Hematopoietic multipotent progenitor cell treated with erythropoietin and hydrocortisone succinate and interleukin-3 and kit ligand, for 4 days (in vitro differentiated cells): ENCODE data around the gene OTOP2.

Experiments used
- DNase-seq: peaks from one replicate; pipeline ENCODE4 v3.0.0-alpha.2; 2015

OTOP2 gene

GRCh38 chr17:74925242-74925641, 1.2 kb downstream of the OTOP2 start:
- no peak for DNase-seq

GRCh38 chr17:74928786-74929185, 4.7 kb downstream of the OTOP2 start:
- no peak for DNase-seq

GRCh38 chr17:74930535-74931036, 6.5 kb downstream of the OTOP2 start:
- no peak for DNase-seq

DNA sequence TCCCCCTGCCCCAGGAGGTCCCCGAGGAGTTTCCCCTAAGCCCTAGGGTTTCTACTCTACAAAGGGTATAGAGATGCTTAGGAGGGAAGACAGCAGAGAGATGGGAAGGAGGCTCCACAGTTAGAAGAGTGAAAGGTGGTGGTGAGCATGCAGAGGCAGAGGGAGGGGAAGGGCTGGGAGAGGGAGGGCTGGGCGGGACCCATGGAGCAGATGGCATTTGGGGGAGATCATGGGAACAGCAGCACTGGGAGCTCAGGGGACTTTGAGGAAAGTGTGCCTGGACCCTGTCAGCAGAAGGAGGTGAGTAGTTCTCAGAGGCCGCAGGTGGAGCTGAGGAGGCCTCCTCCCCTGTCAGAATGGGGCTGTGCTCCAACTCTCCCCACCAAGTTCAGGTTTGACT, 11.0 kb downstream of the OTOP2 start:
- DNase-seq, result no peak

DNA sequence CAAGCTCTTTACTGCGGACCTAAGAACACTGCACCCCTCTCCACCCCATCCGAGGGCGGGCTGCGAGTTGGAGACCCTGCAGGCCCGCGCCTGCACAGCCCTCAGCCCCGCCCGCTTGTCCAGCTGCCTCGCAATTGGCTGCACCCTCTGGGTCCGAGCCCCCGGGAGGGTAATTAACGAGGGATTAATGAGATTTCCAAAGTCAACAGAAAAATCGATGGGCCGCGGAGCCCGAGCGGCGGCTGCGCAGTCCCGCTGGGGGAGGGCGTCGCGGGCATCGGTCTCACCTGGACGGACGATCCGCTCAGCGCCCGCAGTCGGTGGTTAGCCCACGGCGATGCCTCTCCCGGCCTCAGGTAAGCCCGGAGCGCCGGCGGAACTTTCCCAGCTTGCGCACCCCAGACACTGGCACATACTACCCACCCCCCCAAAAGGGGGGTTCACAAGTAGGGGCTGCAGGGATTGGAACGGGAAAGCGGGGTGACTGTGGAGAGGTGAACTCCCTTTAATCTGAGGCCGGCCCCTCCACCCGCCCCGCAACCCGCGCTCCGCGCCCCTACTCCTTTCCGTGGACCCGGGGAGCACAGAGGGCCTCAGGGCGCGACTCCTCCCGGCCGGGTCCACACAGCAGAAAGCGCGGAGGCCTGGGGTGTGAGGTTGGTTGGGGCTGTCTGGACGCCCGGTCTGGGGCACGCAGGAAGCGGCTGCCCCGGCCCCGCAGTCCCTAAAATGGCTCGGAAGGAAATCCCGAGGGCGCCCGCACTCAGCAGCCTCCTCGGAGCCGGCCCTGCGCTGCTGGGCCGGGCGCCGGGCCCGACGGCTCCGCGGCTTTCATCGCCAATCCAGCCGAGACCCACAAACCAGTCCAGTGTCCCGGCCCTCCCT, 11.8 kb downstream of the OTOP2 start, which contains the start of gene OTOP3:
Gene OTOP3 (plus strand): TSS at position 314 of the 885 bp plus-strand sequence. CDS start 24 bp downstream, at position 338.
- DNase-seq, result no peak

DNA sequence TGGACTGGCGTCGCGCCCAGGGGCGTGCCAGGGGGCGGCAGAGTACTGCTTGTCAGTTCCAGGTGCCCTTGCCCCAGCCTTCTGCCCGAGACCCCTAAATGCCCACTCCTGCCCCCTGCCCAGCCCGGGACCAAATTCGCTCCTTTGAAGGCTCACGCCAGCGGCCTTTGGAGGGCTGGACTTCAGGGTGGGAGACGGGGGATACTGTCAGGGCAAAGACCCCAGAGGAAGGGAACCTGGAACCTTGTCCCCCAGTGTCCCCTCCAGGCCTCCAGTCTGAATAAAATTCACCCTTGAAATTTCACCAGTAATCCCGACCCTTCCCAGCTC, 12.4 kb downstream of the OTOP2 start:
- DNase-seq, result no peak

DNA sequence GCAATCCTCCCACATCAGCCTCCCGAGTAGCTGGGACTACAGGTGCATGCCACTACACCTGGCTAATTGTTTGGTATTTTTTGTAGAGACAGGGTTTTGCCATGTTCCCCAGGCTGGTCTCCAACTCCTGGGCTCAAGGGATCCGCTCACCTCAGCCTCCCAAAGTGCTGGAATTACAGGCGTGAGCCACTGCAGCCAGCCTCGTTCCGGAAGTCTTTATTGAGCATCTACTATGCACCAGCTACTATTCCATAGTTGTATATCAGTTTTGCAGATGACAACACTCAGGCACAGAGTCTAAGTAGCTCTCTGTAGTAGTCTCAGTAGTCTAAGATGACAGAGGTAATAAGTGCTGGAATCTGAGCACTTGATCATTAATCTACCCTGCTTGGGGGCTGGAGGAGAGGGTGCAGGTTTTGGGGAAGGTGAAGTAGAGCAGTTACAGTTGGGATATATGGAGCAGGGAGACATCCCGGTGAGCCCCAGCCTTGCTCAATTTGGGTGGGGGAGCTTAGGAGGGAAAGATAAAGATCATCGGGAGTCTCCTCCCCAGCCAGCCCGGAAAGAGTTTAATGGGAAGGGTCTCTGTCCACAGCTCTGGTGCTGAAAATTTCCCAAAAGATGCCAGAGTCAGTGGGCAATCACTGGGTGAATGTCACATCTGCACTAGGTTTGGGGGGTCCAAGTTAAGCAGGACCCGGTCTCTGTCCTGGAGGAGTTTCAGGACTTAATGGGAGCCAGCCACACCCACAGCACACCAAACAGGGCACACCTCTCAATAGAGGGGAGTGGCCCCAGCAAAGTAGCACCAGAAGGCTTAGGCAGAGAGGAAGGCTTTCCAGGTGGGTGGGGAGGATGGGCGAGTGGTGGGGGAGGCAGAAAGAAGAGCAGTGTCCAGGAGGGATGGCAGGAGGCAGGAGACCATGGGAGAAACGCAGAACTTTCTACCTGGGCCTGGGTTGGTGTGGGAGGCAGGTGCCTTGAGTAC, 13.3 kb downstream of the OTOP2 start:
- DNase-seq, result no peak

DNA sequence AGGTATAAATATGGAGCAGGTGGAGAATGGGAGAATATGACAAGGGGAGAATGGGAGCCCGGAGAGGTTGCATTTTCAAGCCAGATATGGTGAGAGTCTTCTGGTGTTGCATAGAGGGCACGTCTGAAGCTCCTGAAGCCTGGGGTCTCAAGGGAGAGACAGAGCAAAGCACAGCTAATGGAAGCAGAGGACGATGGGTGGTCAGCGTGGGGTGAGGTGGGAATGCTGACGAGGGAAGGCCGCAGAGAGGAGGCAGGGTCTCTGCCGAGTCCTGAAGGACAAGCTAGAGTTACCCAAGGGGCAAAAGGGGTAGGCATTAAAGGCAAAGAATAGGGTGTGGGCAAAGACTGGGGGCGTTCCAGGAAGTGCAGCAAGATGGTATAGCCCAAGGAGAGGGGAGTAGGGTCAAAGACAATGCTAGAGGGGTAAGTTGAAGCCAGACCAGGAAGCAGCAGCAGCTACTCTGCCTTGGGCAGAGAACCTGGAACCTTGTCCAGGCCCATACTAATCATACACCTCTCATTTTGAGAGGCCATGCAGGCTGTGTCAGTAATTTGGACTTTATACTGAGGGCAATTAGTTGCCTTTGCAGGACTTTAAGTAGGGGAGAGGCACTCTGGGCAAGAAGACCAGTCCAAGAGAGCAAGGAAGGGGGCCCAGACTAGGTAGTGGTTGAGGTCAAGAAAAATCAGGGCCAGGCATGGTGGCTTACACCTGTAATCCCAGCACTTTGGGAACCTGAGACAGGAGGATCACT, 14.3 kb downstream of the OTOP2 start:
- no peak for DNase-seq

DNA sequence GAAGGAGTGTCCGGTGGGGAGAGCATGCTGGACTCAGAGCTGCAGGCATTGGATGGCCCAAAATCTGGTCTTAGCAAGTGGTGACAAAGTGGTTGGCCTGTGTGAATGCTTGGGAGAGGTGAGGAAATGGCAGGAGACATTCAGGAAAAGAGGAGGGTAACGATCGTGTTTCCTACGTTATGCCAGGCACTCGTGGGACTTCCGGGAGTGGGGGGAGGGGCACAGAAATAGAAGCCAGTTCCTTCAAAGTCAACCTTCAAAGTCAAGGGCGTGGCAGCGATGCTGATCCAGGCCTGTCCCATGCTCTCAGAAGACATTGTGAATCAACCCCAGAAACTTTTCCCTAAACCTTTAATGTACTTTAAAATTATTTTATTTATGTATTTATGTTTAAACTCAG, 15.5 kb downstream of the OTOP2 start:
- DNase-seq, result no peak

DNA sequence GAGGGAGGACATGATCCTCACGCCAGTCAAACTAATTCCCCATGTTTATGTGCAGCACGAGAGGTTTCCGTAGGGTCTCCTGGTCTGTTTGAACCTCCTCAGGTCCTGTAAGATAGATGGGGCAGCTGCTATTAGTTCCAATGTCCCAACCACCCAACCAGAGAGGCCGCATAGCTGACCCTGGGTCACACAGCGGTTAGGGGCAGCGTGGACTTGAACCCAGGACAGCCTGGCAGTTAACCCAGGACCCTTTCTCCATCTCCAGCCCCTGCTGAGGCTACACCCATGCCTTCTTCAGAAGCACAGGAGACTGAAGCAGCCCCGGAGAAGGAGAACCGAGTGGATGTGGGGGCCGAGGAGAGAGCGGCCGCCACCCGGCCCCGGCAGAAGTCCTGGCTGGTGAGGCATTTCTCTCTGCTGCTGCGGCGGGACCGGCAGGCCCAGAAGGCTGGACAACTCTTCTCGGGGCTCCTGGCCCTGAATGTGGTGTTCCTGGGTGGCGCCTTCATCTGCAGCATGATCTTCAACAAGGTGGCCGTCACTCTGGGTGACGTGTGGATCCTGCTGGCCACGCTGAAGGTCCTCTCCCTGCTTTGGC, 17.2 kb downstream of the OTOP2 start:
- DNase-seq, result no peak

DNA sequence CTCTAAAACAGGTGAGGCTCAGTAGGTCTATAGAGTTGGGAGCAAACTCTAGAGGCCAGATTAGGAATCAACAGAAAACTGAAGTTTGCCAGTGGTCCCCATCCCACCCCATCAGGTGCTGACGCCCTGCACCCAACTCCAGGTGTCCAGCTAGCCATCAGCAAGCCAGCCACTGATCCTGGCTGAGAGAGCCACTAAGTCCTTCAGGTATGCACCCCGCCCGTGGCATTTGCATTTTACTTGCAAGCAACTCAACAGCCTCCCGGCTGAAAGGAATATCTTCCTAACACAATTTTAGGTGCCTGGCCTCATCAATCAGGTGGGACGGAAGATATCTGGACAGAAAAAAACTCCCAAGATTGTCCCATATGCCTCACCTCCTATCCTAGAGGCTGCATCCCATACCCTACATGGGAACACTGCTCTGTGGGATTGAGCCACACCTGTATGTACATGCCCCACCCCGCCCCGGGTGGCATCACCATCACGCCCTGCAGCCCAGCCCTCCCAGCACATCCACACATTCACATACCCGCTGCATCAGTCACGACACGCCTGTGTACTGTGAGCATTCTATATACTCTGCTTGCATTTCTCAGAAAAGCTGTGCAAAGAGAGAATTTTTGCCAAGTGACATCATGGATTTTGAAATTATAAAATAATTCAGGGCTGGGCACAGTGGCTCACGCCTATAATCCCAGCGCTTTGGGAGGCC, 19.9 kb downstream of the OTOP2 start:
- DNase-seq, result no peak

GRCh38 chr17:74945543-74945942, 21.5 kb downstream of the OTOP2 start:
- no peak for DNase-seq

GRCh38 chr17:74946641-74947040, 22.6 kb downstream of the OTOP2 start:
- DNase-seq, result no peak

GRCh38 chr17:74947041-74947754, 23.1 kb downstream of the OTOP2 start:
- DNase-seq, result no peak

GRCh38 chr17:74949455-74950115, 25.5 kb downstream of the OTOP2 start:
- no peak for DNase-seq

GRCh38 chr17:74950207-74950606, 26.1 kb downstream of the OTOP2 start:
- no peak for DNase-seq

GRCh38 chr17:74951065-74951464, 27.0 kb downstream of the OTOP2 start:
- DNase-seq, result no peak

- no peak for DNase-seq
These were observed 27.8 kb downstream of the OTOP2 start for GRCh38 chr17:74951680-74952421.

DNA sequence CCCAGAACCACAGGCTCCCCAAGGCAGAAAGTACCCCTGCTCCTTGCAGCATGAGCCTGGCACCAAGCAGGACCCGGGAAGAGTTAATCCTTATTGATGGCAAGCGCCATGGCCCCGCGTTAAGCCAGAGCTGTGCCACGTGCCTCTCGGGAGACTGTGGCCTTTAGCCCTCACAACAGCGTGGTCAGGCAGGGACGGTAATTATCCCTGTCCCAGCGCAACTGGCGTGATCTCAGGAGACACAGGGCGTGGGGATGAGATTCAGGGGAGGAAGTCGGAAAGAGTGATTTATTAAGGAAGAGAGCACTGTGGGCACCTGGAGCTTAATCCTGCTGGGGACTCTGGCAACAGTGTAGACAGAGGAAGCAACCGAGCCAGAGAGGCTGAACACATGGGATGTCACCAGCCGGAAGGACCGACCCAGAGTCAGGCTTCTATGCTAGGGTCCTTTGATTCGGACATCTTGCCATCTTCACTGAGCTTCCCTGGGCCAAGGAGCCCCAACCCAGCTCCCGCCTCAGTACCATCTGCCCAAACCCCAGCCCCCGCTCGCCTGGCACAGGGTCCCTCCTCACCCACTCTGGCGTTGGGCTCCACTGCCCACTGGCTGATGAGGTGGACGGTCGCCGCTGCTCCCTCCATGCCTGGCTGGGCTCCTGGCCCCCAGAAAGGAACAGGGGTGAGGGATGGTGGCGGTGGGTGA, 28.5 kb downstream of the OTOP2 start:
- DNase-seq, result no peak
